Stimulated activated CD8-positive, alpha-beta memory T cell treated with anti-CD3 and anti-CD28 coated beads, Interleukin-2, amount 100 ng/mL, for 48 hours (primary cell): ENCODE data around the gene KRTAP10-6.
"Not testable (repeated sequence)": the region's sequence is repeated elsewhere in the genome, so short reads cannot be mapped to it uniquely, and the experiment has no call there.

ENCODE experiments used
- DNase-seq, 2 donors: peaks; one replicate each; pipeline ENCODE4 v3.0.0-alpha.2; 2020; ENCODE audit warnings: low read depth in 2 of 2

KRTAP10-6 gene

GRCh38 chr21:44617071-44617501 is 24.8 kb upstream of the KRTAP10-6 start:
- DNase-seq: no peak

DNA sequence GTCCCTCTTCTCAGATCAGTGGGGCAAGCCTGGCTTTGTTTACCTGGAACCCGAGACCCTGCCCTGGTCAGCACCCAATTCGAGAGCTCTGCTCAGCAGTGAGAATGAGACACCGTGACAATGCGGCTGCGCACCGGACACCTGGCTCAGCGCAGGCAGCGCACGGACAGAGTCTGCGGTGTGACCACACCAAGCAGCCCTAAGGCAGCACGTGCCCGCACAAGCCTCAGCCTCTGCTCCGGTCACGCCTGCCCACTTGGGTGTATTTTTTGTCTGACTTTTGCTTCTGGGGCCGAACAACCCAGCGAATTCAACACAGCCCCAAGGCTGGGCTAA is 24.3 kb upstream of the KRTAP10-6 start:
- no peak for DNase-seq

DNA sequence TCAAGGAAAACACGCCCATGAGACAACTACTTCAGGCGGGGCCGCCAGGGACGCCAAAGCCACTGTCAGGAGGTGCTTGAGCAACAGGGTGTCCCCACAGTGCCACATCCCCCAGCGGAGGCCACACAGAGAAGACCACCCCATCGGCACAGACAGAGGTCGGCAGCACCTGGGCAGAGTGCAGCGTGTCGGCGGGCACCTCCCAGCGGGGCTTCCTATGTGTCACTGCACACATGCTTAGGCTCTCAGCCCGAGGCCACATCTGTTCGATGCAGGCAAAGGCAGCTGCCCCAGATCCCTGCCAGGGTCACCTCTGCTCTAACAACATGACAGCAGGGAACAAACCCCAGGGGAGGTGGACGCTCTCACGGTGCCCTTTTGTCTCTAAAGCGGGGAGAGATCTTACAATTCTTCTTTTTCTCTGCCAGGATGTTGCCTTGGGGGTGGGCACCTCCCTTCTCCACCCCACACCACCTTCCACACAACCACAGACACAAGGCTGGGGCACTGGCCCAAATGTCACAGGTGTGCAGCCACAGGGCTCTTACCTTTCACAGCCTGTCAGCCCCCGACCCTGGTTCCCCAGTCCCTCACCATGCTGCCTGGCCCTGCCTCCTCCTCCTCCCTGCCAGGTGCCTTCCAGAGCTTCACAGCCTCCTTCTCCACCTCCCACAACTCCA is 23.7 kb upstream of the KRTAP10-6 start:
- no peak for DNase-seq

- DNase-seq: no peak
These were observed 23.2 kb upstream of the KRTAP10-6 start for GRCh38 chr21:44615466-44615865.

DNA sequence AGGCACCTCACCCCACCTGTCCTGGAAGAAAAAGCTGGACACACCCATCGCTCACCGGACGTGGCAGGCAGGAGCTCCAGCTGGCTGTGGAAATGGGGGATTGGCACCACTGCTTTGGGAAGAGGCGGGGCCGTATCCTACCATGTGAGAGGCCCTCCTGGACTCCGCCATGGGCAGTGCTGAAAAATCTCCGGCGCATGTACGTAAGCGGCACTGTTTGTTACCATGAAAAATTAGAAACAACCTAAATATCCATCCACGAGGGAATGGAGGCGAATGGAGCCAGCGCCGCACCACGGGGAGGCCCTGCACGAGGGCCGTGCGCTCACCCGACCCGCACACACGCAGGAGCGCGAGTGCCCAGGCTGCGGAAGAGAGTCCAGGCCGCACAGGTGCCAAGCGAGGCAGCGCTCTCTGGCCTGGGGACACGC is 22.7 kb upstream of the KRTAP10-6 start:
- no peak for DNase-seq

DNA sequence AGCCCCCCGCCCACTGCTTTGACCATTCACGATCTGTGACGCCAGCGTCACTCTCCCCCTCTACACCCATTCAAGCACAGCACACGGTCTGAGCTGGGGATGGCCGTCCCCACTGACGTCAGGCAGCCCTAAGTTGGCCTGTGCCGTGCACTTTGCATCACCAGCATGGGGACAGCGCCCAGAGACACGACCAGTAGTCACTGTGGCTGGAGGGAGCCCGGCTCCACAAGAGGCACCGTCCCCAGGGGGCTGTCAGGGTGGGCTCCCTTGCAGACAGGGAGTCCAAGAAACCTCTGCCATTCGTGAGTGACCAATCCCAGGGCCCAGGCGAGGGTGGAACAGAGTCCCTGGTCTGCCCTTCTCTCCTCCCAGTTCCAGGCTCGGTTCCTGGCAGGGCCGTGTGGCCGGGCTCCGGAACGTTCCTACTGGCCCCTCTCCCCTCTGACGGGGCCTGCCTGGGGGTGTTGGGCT is 21.9 kb upstream of the KRTAP10-6 start:
- DNase-seq: no peak

- no peak for DNase-seq
These were observed 21.3 kb upstream of the KRTAP10-6 start for GRCh38 chr21:44613386-44614155.

DNA sequence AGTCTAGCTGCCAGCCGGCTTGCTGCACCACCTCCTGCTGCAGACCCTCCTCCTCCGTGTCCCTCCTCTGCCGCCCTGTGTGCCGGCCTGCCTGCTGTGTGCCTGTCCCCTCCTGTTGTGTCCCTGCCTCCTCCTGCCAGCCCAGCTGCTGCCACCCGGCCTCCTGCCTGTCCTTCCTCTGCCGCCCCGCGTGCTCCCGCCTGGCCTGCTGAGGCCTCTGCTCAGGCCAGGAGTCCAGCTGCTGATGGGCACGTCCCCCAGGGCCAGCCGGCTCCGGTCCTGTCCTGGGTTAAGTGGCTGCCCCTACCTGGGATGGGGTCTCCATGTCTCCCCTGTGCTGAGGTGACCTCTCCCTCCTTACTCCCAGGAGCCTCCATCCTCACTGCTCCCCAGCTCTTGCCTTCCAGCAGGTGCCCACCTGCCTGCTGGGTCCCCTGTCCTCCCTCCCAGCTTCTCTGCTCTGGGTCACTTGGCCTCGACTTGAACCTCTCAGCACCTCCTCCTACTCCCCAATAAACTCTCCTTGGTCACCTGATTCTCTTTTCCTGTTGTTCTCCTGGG is 20.4 kb upstream of the KRTAP10-6 start:
- DNase-seq: no peak

- DNase-seq: no peak
These were observed 19.8 kb upstream of the KRTAP10-6 start, which contains the start of gene KRTAP10-8 for GRCh38 chr21:44612029-44612486. TSS of gene KRTAP10-8 (plus strand) at chr21:44612079. CDS start at chr21:44612101, 22 bp downstream.

GRCh38 chr21:44611551-44611950 is 19.2 kb upstream of the KRTAP10-6 start:
- no peak for DNase-seq

GRCh38 chr21:44610157-44610843 is 18.0 kb upstream of the KRTAP10-6 start:
- not testable (repeated sequence) for DNase-seq

GRCh38 chr21:44609193-44609592 is 16.9 kb upstream of the KRTAP10-6 start:
- no peak for DNase-seq

DNA sequence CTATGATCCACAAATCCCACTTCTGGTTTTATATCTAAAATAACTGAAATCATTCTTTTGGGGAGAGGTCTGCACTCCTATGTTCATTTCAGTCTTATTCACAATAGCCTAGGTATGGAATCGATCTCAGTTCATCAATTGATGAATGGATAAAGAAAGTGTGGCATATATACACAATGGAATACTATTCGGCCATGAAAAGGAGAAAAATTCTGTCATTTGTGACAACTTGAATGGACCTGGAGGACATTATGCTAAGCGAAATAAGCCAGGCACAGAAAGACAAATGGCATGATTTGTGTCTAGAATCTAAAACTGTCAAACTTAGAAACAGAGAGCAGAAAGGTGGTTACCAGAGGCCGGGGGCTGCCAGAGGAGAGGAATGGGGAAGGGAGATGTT is 14.2 kb upstream of the KRTAP10-6 start:
- no peak for DNase-seq

- no peak for DNase-seq
These were observed 11.6 kb upstream of the KRTAP10-6 start for GRCh38 chr21:44603911-44604310.

DNA sequence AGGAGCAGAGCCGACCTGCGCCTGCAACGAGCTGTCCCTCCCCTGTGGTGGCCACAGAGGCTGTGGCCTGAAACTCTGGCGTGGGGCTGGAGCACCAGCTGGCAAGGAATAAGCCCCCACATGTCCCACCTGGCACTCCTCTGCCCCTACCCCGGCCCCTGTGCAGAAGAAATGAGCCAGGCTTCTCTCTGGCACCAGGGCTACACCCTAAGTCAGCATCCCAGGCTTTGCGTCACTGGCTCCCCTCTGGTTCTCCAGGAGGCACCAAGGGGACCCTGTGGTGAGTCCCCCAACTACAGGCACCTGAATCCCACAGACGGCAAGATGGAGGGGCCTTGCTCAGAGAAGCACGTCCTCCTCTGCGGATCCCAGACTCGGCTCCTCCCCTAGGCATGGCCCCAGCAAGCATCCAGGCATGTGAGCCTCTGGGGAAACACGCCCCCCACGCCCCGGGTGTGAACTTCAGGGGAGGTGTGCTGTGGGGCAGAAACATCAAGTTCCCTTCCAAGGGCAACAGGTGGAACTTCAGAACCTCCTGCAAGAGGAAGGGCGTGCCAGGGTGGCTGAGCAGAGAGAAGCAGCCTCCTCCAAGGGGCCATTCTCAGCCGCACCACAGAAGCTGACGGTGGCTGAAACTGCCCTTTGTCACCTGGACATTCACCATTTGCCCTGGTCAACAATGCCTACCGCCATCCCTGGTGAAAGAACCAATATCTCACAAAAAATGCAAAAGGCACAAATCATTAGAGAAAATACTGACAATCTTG is 11.0 kb upstream of the KRTAP10-6 start:
- no peak for DNase-seq

DNA sequence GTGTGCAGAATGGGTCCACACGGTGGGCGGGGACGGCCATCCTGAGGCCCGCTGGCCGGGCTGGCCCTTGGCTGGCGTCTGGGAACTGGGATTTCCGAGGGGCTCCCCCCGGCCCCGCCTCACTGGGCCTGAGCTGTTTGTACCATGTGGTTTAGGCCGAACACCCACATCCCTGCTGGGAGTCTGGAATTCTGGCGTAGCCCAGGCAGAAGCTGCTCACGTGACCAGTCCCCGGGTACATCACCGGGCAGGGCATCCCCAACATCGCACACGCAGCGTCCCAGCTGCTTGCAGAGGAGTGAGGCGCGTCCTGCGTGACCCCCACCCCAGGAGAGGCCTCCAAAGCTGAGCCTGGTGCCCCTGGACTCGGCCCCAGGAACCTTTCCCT is 10.2 kb upstream of the KRTAP10-6 start:
- DNase-seq: no peak

- DNase-seq: no peak
These were observed 9.5 kb upstream of the KRTAP10-6 start for GRCh38 chr21:44601596-44602462.

DNA sequence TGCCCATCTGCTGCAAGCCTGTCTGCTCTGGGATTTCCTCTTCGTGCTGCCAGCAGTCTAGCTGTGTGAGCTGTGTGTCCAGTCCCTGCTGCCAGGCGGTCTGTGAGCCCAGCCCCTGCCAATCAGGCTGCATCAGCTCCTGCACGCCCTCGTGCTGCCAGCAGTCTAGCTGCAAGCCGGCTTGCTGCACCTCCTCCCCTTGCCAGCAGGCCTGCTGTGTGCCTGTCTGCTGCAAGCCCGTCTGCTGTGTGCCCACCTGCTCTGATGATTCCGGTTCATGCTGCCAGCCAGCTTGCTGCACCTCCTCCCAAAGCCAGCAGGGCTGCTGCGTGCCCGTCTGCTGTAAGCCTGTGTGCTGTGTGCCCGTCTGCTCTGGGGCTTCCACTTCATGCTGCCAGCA is 8.8 kb upstream of the KRTAP10-6 start:
- DNase-seq: not testable (repeated sequence)

DNA sequence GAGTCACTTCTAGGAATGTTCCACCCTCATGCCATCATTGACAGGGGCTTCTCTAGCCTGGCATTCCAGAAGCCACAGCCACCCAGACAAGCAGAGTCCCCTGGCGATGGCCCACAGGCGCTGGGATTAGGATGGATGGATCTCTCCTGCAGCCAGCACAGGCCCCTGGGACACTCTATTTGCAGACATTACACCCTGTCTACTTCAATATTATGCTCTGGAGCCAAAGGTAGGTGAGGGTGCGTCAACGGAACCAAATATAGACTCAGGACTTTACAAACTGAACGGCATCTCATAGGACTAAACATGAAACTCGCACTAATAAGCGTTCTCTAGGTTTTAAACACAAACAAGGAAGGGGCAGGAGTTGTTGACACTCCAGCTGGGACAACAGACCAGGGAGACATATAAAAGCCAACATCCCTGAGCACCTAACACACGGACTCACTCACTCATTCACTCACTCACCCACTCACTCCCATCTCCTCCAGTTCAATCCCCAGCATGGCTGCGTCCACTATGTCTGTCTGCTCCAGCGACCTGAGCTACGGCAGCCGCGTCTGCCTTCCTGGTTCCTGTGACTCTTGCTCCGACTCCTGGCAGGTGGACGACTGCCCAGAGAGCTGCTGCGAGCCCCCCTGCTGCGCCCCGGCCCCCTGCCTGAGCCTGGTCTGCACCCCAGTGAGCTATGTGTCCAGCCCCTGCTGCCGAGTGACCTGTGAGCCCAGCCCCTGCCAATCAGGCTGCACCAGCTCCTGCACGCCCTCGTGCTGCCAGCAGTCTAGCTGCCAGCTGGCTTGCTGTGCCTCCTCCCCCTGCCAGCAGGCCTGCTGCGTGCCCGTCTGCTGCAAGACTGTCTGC is 8.0 kb upstream of the KRTAP10-6 start, which contains the start of gene KRTAP10-7:
TSS of gene KRTAP10-7 (plus strand) at position 480 of the 861 bp plus-strand sequence. CDS start at position 505, 25 bp downstream.
- DNase-seq: not testable (repeated sequence)
